ENCODE measurements around the gene MRPS27. TPM values are rescaled to one million over a fixed set of nuclear protein-coding genes. Genes with fewer than 3 reads are reported as not detected.

The MRPS27 gene
- total RNA-seq (2011; cell fraction: chromatin; rRNA removed; ENCODE audit: low replicate concordance) = 113 and 199 TPM in 2 replicates
- 69.4 and 77.0 TPM in 2 replicates for total RNA-seq (2011; cell fraction: nucleolus; rRNA removed)
- total RNA-seq (2011; cell fraction: nucleoplasm; rRNA removed) = 108 and 163 TPM in 2 replicates
- total RNA-seq (2014; rRNA removed) (79.2 and 90.9 TPM in 2 replicates), total RNA-seq (2014; rRNA removed; fragmentation: Illumina TruSeq; extraction: Trizol) (127 and 130 TPM in 2 replicates), total RNA-seq (2015; rRNA removed; fragmentation: Illumina TruSeq; extraction: Trizol) (104 and 105 TPM in 2 replicates), total RNA-seq (2021) (96.7 and 97.6 TPM in 2 replicates), polyA plus RNA-seq (2011; rRNA removed) (118 and 144 TPM in 2 replicates), polyA plus RNA-seq (2014; fragmentation: Illumina TruSeq; extraction: Trizol) (111 and 125 TPM in 2 replicates), polyA plus RNA-seq (2014; fragmentation: Nextera tagmentation; extraction: Ambion mirVana) (100 to 1,000 TPM; 106 to 122 TPM), polyA plus RNA-seq (2014; rRNA removed) (73.6 and 79.9 TPM in 2 replicates), polyA minus RNA-seq (2011; rRNA and poly(A)+ RNA removed) (143 and 145 TPM in 2 replicates), Bru-seq, nascent RNA (percentile 90 among the genes with signal in this experiment), BruChase-seq, experiment 1, labeled RNA remaining after a 2-hour chase (percentile 85 among the genes with signal in this experiment), BruChase-seq, experiment 2, labeled RNA remaining after a 6-hour chase (percentile 81 among the genes with signal in this experiment)
- 103 and 114 TPM in 2 replicates for polyA plus RNA-seq (2011; cell fraction: cytosol; rRNA removed)
- polyA plus RNA-seq (2011; cell fraction: nucleus; rRNA removed) = 77.8 and 78.9 TPM in 2 replicates
- polyA plus RNA-seq (2012) = 64.0 and 66.5 TPM in 2 replicates
- polyA minus RNA-seq (2011; cell fraction: cytosol; rRNA and poly(A)+ RNA removed) = 90.5 and 106 TPM in 2 replicates
- polyA minus RNA-seq (2011; cell fraction: nucleus; rRNA and poly(A)+ RNA removed) = 64.1 and 85.1 TPM in 2 replicates
- long read RNA-seq, experiment 1, transcript MRPS27-201 (11 exons, 2,785 nt) = major isoform, 275 of 449 reads
- long read RNA-seq, experiment 1, transcript MRPS27-202 (11 exons, 2,628 nt) = minor isoform, 27 of 449 reads
- long read RNA-seq, experiment 1, partial matches to known transcripts = 52 of 449 reads
- long read RNA-seq, experiment 1, other reads (novel, unspliced or antisense) = 90 of 449 reads
- long read RNA-seq, experiment 2, transcript MRPS27-201 (11 exons, 2,785 nt) = major isoform, 44 of 133 reads
- long read RNA-seq, experiment 2, partial matches to known transcripts = 28 of 133 reads
- long read RNA-seq, experiment 2, other reads (novel, unspliced or antisense) = 61 of 133 reads
- long read RNA-seq, experiment 3, transcript MRPS27-201 (11 exons, 2,785 nt) = major isoform, 65 of 100 reads
- long read RNA-seq, experiment 3, partial matches to known transcripts = 6 of 100 reads
- long read RNA-seq, experiment 3, other reads (novel, unspliced or antisense) = 25 of 100 reads

GRCh38 chr5:72319976-72320752 lies at the start of gene MRPS27, which contains the start of gene PTCD2:
Gene MRPS27 (minus strand): TSS chr5:72320240. CDS start chr5:72320221, 19 bp downstream.
Gene PTCD2 (plus strand): TSS chr5:72320373. CDS start chr5:72320383, 10 bp downstream.
- in situ Hi-C loops (cut with MboI) (loop anchor here (25.0 kb wide), 1 partner anchor 533 kb away; no protein-coding TSS in a partner anchor), intact Hi-C loops (cut with micrococcal nuclease) (no loop called here)
- peaks cover 64% of the 10 kb centered on the region for H3K79me2 ChIP-seq (ENCODE audit: control insufficient read depth, insufficient read depth, low read length)
- WGBS (ENCODE audit: insufficient coverage, low coverage, missing lambda C conversion rate) = under 1% methylated on average over 38 of the region's 40 CpGs
- peak within 1 kb of the TSS; percentile 94 for H3K27ac ChIP-seq (ENCODE audit: extremely low read depth, low read depth, low read length)
- CTCF ChIA-PET (ENCODE audit: low intra/inter-chr PET ratio) = no interaction called here
- H3K9me1 ChIP-seq (ENCODE audit: control insufficient read depth, insufficient read depth, low read length) = no peaks in the 10 kb centered on the region
- peak within 1 kb of the TSS; percentile 89 for H3K4me3 ChIP-seq
- no peaks in the 10 kb centered on the region for H4K20me1 ChIP-seq (replicated peaks; ENCODE audit: control insufficient read depth, insufficient read depth, low read length)
- no peaks in the 10 kb centered on the region for H3K9me3 ChIP-seq (replicated peaks; ENCODE audit: control insufficient read depth, insufficient read depth, low read depth, low read length)
- DNase-seq (ENCODE audit: extremely low read depth in 1 of 4, low spot score in 3 of 4) (peak; percentile 94 to 99 (median 96)), FAIRE-seq (peak; percentile 95), ATAC-seq (peak; percentile 98)
- peak within 1 kb of the TSS; percentile 95 to 99 for H3K9ac ChIP-seq (ENCODE audit: insufficient read depth in 1 of 2, low read depth in 2 of 2, low read length in 2 of 2)
- peaks cover 0 to 11% of the 10 kb centered on the region in 2 experiments; a peak in 4 of 5 replicates for H3K4me1 ChIP-seq (replicated peaks in 1 of 2; ENCODE audit: control insufficient read depth in 2 of 2, insufficient read depth in 2 of 2, low read length in 2 of 2)
- H3K4me2 ChIP-seq (ENCODE audit: insufficient read depth, low read length) = peak within 1 kb of the TSS; percentile 92
- H3K27me3 ChIP-seq (ENCODE audit: control insufficient read depth in 2 of 2, insufficient read depth in 2 of 2, low read length in 2 of 2) = no peaks in the 10 kb centered on the region
- BruUV-seq (replicated peaks) = no TSS peak
- POLR2A ChIA-PET = interaction anchor here (0.6 to 5.1 kb wide), 14 partner anchors 10 to 372 kb away, joined by 3 to 35 read pairs (median 3); no protein-coding TSS in a partner anchor
- H3K36me3 ChIP-seq (ENCODE audit: control insufficient read depth, insufficient read depth, low read length) = peaks cover 54% of the 10 kb centered on the region
- peak within 1 kb of the TSS; percentile 90 for H2AFZ ChIP-seq (ENCODE audit: low read depth, low read length)
- TF ChIP-seq RBM15 (IDR thresholded peaks at IDR 0.05; ENCODE audit: insufficient read depth, low read length) (no peak), BHLHE40 (IDR thresholded peaks at IDR 0.05; ENCODE audit: low read length) (peak; percentile 89), HIVEP1 (CRISPR knock-in tag; IDR thresholded peaks at IDR 0.05) (no peak), ZBTB1 (CRISPR knock-in tag; IDR thresholded peaks at IDR 0.05; ENCODE audit: borderline replicate concordance, low read depth) (peak; percentile 61; the same call in 1 of the 2 replicates), ZNF212 (CRISPR knock-in tag; IDR thresholded peaks at IDR 0.05) (no peak), NBN (IDR thresholded peaks at IDR 0.05; ENCODE audit: low read depth) (peak; percentile 46; the same call in 1 of the 2 replicates), PRDM10 (IDR thresholded peaks at IDR 0.05; ENCODE audit: partially characterized antibody) (peak; percentile 99), ZFP91 (CRISPR knock-in tag; IDR thresholded peaks at IDR 0.05) (no peak), CBFA2T3 (IDR thresholded peaks at IDR 0.05) (no peak)
